ENCODE results near the gene TMEM186. TPM values are rescaled to one million over a fixed set of nuclear protein-coding genes. Genes with fewer than 3 reads are reported as not detected.

The TMEM186 gene
- total RNA-seq, 1 donor from 2014 or later = 9.6 TPM

DNA sequence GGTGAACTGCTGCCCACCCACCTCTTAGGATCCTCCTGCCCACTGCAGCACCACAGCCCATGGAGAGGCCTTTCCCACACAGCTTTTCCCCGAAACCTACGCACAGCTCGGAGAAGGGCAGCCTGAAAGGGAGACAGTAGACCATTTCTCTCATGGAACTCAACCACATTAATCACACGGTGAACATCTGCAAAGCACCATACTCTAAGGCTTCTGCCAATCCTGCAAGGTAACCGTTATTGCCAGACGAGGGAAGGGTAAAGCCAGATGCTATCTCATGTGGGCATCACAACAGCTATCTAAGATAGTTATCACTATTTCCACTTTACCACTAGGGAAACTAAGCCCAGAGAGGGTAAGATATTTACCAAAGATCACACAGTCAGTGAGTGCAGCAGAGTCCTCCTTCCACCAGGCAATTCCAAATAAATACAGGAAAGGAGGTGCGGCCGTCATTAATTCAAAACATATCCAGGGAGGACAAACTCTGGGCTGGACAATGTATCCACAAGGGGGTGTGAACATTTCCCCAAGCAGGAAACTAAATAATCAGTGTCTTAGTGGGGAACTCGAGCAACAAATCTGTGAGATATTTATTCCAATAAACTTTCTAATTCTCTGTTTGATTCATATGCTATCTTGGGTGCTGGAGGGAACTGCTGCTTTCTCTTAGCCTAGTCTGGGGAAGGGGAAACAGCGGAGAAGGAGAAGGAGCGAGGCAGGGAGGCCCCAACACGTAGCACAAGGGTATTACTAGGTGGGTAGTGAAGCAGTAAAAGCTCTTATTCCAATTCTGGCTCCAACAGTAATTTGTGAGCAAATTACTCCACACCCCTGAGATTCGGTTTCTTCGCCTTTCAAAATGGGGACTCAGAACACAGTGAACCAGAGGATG is 723 bp downstream of the TMEM186 start:
- Mint-ChIP-seq H3K4me3 (ENCODE audit: unreplicated experiment) (peak overlapping the region; percentile 98), H3K27me3 (ENCODE audit: low read depth, unreplicated experiment) (no peaks in the 10 kb centered on the region)

DNA sequence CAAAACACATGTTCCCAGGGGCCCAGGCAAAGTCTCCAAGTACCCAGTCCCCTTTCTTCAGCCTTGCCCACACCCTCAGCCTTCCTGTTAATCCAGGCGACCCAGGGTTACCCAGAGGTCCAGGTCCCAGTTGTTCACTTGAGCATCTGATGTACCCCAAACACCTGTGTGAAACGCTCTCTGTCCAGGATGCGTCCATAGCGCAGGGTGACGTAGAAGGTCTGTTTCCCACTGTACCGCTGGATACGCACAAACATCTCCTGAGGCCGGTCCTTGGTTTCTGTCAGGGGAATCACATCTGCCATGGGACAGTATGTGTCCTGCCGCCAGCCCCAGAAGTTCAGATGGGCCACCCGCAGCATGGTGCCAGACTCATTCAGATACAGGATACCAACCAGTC is 1.6 kb downstream of the TMEM186 start:
- Histone ChIP-seq H3K4me3 (ENCODE audit: insufficient read depth, low read depth, low read length) (no peak overlapping the region), H3K27me3 (ENCODE audit: insufficient read depth, low read length) (no peaks in the 10 kb centered on the region), H3K36me3 (ENCODE audit: insufficient read depth, low read length) (peaks cover 8% of the 10 kb centered on the region), H2AFZ (ENCODE audit: low read depth, low read length) (no peak overlapping the region), H4K20me1 (ENCODE audit: insufficient read depth, low read length) (peaks cover 29% of the 10 kb centered on the region), H3K4me1 (ENCODE audit: insufficient read depth, low read length) (peaks cover 20% of the 10 kb centered on the region), H3K79me2 (ENCODE audit: insufficient read depth, low read length) (peaks cover 56% of the 10 kb centered on the region), H3K27ac (ENCODE audit: low read depth, low read length) (no peak overlapping the region), H3K4me2 (ENCODE audit: low read length) (no peak overlapping the region), H3K9me3 (ENCODE audit: insufficient read depth, low read depth, low read length) (no peaks in the 10 kb centered on the region), H3K9ac (ENCODE audit: low read length) (peak overlapping the region; percentile 98)
- Mint-ChIP-seq H3K27me3 (ENCODE audit: low read depth, unreplicated experiment) (no peaks in the 10 kb centered on the region), H3K36me3 (ENCODE audit: low read depth, unreplicated experiment) (peaks cover 6% of the 10 kb centered on the region), H3K4me3 (ENCODE audit: unreplicated experiment) (peak overlapping the region; percentile 16), H3K27ac (ENCODE audit: unreplicated experiment) (no peak overlapping the region), H3K9me3 (ENCODE audit: unreplicated experiment) (no peaks in the 10 kb centered on the region), H3K4me1 (ENCODE audit: low read depth, unreplicated experiment) (peaks cover 11% of the 10 kb centered on the region)
- DNase-seq (ENCODE audit: low read depth) = no peak
- no peak for TF ChIP-seq EZH2 (IDR thresholded peaks at IDR 0.05; ENCODE audit: insufficient read depth, low read length)
- TF ChIP-seq, protein P1, sequence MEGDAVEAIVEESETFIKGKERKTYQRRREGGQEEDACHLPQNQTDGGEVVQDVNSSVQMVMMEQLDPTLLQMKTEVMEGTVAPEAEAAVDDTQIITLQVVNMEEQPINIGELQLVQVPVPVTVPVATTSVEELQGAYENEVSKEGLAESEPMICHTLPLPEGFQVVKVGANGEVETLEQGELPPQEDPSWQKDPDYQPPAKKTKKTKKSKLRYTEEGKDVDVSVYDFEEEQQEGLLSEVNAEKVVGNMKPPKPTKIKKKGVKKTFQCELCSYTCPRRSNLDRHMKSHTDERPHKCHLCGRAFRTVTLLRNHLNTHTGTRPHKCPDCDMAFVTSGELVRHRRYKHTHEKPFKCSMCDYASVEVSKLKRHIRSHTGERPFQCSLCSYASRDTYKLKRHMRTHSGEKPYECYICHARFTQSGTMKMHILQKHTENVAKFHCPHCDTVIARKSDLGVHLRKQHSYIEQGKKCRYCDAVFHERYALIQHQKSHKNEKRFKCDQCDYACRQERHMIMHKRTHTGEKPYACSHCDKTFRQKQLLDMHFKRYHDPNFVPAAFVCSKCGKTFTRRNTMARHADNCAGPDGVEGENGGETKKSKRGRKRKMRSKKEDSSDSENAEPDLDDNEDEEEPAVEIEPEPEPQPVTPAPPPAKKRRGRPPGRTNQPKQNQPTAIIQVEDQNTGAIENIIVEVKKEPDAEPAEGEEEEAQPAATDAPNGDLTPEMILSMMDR (IDR thresholded peaks at IDR 0.05; ENCODE audit: insufficient read depth, low read depth, low read length) = no peak
- FAIRE-seq = no peak

More for the DNA sequence above, 723 bp downstream of the TMEM186 start:
- H3K4me1 ChIP-seq (ENCODE audit: insufficient read depth, low read length) = peaks cover 20% of the 10 kb centered on the region
- H3K27ac ChIP-seq (ENCODE audit: low read depth, low read length) = peak overlapping the region; percentile 97
- Mint-ChIP-seq H3K36me3 (ENCODE audit: low read depth, unreplicated experiment) (peaks cover 6% of the 10 kb centered on the region), H3K9me3 (ENCODE audit: unreplicated experiment) (no peaks in the 10 kb centered on the region), H3K27ac (ENCODE audit: unreplicated experiment) (peak overlapping the region; percentile 41), H3K4me1 (ENCODE audit: low read depth, unreplicated experiment) (peaks cover 16% of the 10 kb centered on the region)
- no peak for DNase-seq (ENCODE audit: low read depth)
- peaks cover 65% of the 10 kb centered on the region for H3K79me2 ChIP-seq (ENCODE audit: insufficient read depth, low read length)
- FAIRE-seq = no peak
- peaks cover 17% of the 10 kb centered on the region for H3K36me3 ChIP-seq (ENCODE audit: insufficient read depth, low read length)
- peak overlapping the region; percentile 96 for H3K4me2 ChIP-seq (ENCODE audit: low read length)
- H4K20me1 ChIP-seq (ENCODE audit: insufficient read depth, low read length) = peaks cover 31% of the 10 kb centered on the region
- H3K9me3 ChIP-seq (ENCODE audit: insufficient read depth, low read depth, low read length) = no peaks in the 10 kb centered on the region
- H3K9ac ChIP-seq (ENCODE audit: low read length) = peak overlapping the region; percentile 98
- no peaks in the 10 kb centered on the region for H3K27me3 ChIP-seq (ENCODE audit: insufficient read depth, low read length)
- H3K4me3 ChIP-seq (ENCODE audit: insufficient read depth, low read depth, low read length) = peak overlapping the region; percentile 91
- H2AFZ ChIP-seq (ENCODE audit: low read depth, low read length) = peak overlapping the region; percentile 76
- TF ChIP-seq EZH2 (IDR thresholded peaks at IDR 0.05; ENCODE audit: insufficient read depth, low read length) = no peak
- TF ChIP-seq, protein P1 (IDR thresholded peaks at IDR 0.05; ENCODE audit: insufficient read depth, low read depth, low read length) = peak; percentile 4

DNA sequence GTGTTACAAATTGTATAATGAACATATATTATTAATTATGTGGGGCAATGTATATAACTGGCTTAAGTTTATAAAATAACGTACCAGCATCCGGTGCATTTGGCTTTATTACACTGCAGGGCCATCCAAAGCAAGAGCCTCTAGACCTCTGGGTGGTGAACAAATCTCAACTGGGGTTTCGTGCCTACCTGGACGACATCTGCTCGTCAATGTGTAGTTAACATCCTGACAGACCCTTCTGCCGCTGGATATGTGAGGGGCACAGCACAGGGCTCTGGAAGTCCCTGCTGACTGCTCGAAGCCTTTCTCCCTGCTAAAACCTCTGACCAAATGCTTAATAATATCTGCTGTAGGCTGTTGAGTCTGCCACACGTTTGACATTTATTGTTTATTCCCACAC is 2.3 kb downstream of the TMEM186 start:
- Mint-ChIP-seq H3K4me3 (ENCODE audit: unreplicated experiment) (no peak overlapping the region), H3K9me3 (ENCODE audit: unreplicated experiment) (no peaks in the 10 kb centered on the region), H3K27me3 (ENCODE audit: low read depth, unreplicated experiment) (no peaks in the 10 kb centered on the region), H3K27ac (ENCODE audit: unreplicated experiment) (no peak overlapping the region), H3K4me1 (ENCODE audit: low read depth, unreplicated experiment) (peaks cover 11% of the 10 kb centered on the region), H3K36me3 (ENCODE audit: low read depth, unreplicated experiment) (peaks cover 6% of the 10 kb centered on the region)
- no peaks in the 10 kb centered on the region for H3K27me3 ChIP-seq (ENCODE audit: insufficient read depth, low read length)
- no peak overlapping the region for H3K4me3 ChIP-seq (ENCODE audit: insufficient read depth, low read depth, low read length)
- FAIRE-seq = no peak
- H4K20me1 ChIP-seq (ENCODE audit: insufficient read depth, low read length) = peaks cover 21% of the 10 kb centered on the region
- H3K36me3 ChIP-seq (ENCODE audit: insufficient read depth, low read length) = peaks cover 7% of the 10 kb centered on the region
- no peak for DNase-seq (ENCODE audit: low read depth)
- no peak overlapping the region for H2AFZ ChIP-seq (ENCODE audit: low read depth, low read length)
- no peak overlapping the region for H3K9ac ChIP-seq (ENCODE audit: low read length)
- H3K9me3 ChIP-seq (ENCODE audit: insufficient read depth, low read depth, low read length) = no peaks in the 10 kb centered on the region
- peaks cover 20% of the 10 kb centered on the region for H3K4me1 ChIP-seq (ENCODE audit: insufficient read depth, low read length)
- H3K27ac ChIP-seq (ENCODE audit: low read depth, low read length) = no peak overlapping the region
- H3K79me2 ChIP-seq (ENCODE audit: insufficient read depth, low read length) = peaks cover 49% of the 10 kb centered on the region
- TF ChIP-seq EZH2 (IDR thresholded peaks at IDR 0.05; ENCODE audit: insufficient read depth, low read length) = no peak
- H3K4me2 ChIP-seq (ENCODE audit: low read length) = no peak overlapping the region
